Activated CD4-positive, CD25-positive, alpha-beta regulatory T cell treated with anti-CD3 and anti-CD28 coated beads, Interleukin-2, amount 50 U/mL, for 16 hours (primary cell): Measurements from ENCODE around the gene GTPBP2.

Source experiments
- DNase-seq: peaks from one replicate; pipeline ENCODE4 v3.0.0-alpha.2; 2020; ENCODE audit warnings: low read depth, low spot score

Gene GTPBP2

DNA sequence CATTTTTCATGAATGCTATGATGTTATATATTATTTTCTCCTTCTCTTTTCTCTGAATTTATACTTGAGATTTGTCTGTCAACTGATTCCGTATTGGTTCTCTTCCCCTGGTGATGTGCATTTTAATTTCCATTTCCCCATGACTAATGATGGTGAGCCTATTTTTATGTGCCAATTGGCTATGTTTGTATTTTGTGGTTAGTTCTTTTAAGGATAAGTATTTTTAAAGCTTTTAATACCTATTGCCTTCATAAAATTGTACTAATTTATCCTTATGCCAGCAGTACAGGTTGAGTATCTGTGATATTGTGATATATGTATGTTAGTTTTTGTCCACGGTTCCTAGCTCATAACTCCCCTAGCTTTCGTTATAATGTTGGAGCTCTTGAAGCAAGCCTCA is 50.3 kb downstream of the GTPBP2 start:
- DNase-seq: no peak

DNA sequence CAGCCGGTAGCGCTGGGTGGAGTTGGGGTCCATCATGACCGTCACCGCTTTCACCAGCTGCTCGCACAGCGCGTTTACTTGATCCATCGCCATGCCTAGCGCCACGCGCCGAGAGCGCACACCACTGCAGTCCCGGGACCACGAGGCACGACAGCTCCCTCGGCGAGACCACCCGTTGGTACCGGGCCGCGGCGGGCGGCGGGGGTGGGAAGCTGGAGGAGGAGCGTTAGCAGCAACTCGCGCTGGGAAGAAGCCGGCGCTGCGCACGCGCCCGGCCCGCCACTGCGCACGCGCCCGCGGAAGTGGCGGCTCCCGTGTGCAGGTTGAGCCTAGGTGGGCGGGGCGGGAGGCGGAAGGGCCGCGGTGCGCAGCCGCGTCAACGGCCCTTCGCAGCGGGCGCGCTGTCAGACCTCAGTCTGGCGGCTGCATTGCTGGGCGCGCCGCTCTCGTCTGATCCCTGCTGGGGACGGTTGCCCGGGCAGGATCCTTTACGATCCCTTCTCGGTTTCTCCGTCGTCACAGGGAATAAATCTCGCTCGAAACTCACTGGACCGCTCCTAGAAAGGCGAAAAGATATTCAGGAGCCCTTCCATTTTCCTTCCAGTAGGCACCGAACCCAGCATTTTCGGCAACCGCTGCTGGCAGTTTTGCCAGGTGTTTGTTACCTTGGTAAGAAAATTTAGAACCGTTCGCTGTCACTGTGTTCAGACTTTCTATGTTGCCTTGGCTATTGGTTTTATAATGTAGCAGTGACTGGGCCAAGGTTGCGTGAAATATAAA is 53.1 kb downstream of the GTPBP2 start, which contains the start of the genes POLH and XPO5:
Gene POLH (plus strand): TSS at position 414 of the 780 bp plus-strand sequence. CDS start 6,135 bp downstream, outside the sequence.
Gene XPO5 (minus strand): TSS at position 267 of the 780 bp plus-strand sequence. CDS start 174 bp downstream, at position 93.
- peak; percentile 80 for DNase-seq

DNA sequence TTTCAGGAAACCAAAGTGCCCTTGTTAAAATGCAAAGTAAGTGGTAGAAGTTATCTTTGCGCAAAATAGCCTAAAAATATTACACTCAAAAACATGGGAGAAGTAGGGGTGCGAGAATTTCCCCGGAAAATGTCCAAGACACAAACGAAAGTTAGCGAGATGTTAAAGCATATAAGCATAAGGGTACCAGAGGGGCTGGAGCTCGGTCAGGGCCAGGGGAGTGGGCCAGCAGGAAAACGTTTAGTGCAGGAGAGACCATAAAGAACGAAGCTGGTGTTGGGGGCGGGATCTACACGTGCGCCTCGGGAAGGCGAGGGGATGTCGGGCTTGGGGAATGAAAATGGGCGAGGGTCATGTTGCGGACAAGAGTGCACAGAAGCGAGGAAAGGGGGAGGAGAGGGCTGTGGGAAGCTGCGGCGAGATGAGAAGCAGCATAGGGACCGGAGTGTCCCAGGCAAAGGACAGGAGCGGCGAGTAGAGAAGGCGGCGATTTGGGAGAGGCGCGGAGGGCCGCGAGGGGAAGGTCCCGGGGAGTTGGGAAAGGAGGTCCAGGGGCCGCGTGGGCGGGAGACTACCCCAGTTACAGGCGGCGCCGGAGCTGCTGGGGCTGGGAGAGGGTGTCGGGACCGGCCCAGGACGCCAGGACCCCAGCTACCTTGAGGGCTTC is 53.8 kb downstream of the GTPBP2 start:
- DNase-seq: no peak

DNA sequence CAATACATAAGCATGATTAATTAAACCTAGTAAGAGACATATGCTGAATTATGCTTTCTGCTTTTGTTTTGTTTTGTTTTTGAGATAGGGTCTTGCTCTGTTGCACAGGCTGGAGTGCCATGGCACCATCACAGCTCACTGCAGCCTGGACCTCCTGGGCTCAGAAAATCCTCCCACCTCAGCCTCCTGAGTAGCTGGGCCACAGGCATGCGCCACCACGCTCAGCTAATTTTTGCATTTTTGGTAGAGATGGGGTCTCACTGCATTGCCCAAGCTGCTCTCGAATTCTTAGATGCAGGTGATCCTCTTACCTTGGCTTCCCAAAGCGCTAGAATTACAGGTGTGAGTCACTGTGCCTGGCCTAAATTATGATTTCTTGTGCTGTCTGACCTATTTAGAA is 57.0 kb downstream of the GTPBP2 start:
- DNase-seq: no peak

DNA sequence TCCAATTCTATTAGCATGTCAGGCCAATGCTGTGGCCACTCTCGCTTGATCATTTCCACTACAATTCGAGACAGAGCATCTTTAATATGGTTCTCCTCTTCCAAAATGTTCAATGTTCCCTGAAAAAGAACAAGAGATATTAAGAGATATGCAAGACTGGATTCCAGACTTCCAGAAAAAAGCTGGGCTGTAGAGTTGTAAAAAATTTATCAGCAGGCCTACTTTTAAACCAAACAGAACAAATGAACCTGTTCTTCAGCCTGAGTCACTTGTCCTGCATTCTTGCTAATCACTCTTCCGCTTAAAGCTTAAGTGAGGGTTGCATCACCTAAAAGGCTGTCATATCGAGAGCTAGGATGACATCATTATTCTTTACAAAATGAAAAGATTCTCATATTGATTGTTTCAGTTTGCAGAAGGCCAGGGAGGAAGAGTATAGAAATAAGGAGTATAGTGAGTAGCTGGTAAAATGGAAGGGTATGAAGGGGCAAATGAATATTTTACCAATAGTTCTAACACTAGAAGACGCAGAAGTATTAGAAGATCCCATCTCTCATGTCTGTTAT is 58.1 kb downstream of the GTPBP2 start:
- no peak for DNase-seq
